Erythroblast (primary cell): ENCODE data around the gene URI1.

Experiments
- GATA1 ChIP-seq: IDR thresholded peaks from 2 replicates; pipeline ENCODE4 v1.6.1; 2011; ENCODE audit warnings: low read depth, mild to moderate bottlenecking, control low read depth, low read length, moderate library complexity
- POLR2A ChIP-seq: IDR thresholded peaks from 2 replicates; pipeline ENCODE4 v1.6.1; 2011; ENCODE audit warnings: mild to moderate bottlenecking, low read length

DNA sequence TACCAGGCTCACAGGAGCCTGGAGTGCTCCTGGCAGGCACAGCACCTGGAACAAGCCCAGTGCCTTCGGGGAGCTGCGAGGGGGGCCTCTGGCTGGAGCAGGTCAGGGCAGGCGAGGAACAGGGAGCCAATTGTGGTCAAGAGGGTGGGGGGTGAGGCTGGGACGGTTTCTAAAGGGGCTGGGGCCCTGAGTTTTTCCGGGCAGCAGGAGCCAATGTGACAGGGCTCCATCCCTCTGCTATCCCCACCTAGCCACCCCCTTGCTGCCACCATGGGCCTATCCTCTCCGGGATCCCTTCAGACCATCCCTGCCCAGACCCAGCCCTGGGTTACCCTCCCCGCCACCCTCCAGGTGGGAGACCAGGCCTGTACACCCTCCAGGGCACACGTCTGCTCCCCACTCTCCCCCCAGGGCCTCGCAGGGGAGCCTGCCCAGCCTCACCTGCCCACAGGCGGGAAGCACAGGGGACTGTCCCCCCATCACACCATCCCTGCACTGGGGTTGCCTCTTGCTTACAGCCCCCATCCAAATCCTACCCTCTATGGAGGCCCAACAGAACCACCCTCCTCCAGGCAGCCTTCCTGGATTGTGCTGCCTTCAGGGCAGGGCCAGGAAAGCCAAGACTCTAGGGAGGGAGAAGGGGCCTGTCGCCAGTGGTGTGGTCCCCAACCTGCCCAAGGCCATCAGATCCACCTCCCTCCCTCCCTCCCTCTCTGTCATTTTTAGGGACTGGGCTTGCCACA, 121.0 kb downstream of the URI1 start:
- TF ChIP-seq POLR2A (no peak), GATA1 (no peak)
